HG03521 (cell line): Measurements from ENCODE around the gene KCNK10.
"Not testable (repeated sequence)": the region's sequence is repeated elsewhere in the genome, so short reads cannot be mapped to it uniquely, and the experiment has no call there.

Source experiments
- ATAC-seq: cut with Tn5 transposase; IDR thresholded peaks from one replicate; pipeline ENCODE4 v1.9.1; 2021; ENCODE audit warnings: mild to moderate bottlenecking, moderate library complexity; ENCODE audit not compliant: unreplicated experiment

The KCNK10 gene

GRCh38 chr14:88271205-88271604 is 51.9 kb downstream of the KCNK10 start:
- ATAC-seq: no peak

GRCh38 chr14:88270776-88271175 is 52.3 kb downstream of the KCNK10 start:
- no peak for ATAC-seq

DNA sequence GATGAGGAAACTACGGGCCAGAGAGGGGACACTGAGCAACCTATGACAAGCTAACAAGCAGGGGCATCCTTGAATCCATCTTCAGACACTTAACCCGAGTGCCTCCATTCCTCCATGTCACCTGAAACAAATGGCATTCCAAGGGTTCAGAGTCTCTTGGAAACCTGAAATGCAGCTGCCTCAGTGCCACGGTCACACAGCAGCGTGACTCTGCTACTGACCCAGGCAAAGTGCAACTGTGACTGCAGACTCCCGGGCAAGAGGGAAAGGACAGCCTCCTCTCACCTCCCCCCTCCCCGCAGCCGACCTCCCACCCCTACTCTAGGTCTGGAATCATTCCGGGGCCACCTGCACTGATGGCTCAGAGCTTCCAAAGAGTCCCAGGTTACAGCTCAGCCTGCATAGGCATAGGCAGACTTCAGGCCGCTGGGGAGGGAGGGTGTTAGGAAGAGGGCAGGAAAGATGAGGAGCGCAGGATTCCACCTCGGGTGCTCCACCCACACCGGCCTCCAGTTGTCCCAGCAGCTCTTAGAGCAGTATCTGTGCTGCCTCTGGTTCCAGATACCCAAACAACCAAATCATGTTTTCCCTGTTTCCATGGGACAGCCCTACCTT is 53.2 kb downstream of the KCNK10 start:
- no peak for ATAC-seq

GRCh38 chr14:88266474-88266873 is 56.6 kb downstream of the KCNK10 start:
- ATAC-seq: no peak

- no peak for ATAC-seq
Measured at GRCh38 chr14:88264116-88264515, 59.0 kb downstream of the KCNK10 start.

DNA sequence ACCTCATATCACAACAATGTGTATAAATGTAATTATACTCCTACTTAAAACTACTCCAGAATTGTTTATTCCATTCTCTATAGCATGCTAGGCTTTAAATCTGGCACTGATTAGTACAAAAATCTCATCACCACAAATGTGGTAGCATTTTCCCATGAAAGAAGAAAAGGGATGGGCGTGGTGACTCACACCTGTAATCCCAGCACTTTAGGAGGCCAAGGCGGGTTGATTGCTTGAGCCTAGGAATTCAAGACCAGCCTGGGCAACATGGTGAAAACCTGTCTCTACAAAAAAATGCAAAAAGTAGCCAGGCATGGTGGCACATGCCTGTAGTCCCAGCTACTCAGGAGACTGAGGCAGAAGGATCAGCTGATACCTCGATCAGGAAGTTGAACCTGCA is 61.8 kb downstream of the KCNK10 start:
- ATAC-seq: not testable (repeated sequence)

DNA sequence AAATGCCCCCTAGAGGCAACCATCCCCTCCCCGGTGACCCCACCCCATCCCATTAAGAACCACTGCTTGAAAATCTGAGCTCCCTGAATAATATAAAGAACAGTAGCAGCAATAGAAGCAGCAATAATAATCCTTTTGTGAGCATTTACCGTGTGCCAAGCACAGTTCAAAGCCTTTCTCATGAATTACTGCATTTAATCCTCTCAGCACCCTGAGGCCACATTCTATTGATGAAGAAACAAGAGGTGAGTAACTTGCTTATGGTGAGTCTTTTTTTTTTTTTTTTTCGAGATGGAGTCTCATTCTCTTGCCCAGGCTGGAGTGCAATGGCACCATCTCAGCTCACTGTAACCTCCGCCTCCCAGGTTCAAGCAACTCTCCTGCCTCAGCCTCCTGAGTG is 65.0 kb downstream of the KCNK10 start:
- ATAC-seq: no peak

DNA sequence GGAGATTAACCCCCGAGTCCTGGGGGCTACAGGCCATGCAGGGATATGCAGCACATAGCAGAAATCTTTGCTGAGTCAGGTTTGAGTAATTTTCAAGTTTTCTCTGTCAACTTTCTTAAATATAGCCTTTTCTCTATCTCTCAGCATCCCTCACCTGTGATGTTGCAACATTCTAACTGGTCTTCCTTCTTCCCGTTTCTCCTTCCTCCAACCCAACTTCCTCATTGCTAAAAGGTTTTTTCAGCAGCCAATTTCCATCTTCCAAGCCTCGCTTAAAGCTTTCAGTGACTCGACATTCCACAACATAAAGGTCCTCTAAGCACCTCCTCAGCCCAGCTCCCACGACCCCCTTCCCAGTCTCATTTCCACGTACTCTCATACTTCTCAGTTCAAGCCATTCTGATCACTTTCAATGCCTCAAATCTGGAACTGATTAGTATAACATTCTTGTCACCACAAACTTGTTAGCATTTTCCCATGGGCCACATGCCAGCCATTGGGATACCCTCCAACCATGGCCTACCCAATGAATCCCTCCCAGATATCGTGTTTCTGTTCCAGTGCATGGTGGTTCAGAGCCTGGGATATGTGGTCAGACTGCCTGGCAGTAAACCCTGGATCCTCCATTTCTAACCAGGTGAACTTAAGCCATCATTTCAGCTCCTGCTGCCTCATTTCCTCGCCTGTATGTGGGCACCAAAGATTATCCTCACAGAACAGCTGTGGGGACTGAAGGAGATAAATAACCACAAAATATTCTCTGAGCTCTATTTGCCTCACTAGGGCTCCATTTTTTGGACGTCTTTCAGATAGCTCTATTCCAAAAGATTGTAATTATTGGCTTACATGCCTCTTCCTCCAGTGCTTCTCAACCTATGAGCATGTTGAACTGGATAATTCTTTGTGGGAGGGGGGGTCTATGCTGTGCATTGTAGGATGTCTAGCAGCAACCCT is 65.8 kb downstream of the KCNK10 start:
- no peak for ATAC-seq

DNA sequence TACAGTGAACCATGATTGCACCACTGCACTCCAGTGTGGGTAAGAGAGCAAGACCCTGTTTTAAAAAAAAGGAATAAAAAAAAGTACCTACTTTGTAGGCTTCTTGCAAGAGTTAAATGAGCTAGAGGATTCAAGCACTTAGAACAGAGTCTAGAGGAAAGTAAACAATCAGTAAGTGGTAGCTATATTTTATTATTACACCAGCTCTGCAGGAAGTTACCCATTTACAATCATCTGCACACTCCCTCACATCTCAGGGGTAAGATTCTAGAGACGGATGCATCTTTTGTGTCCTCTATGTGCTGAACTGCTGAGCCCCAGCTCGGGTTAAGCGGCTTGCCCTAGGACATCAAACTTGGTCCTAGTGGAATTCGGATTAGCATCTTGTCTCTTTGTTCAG is 67.3 kb downstream of the KCNK10 start:
- no peak for ATAC-seq

GRCh38 chr14:88255196-88255595 is 67.9 kb downstream of the KCNK10 start:
- no peak for ATAC-seq

DNA sequence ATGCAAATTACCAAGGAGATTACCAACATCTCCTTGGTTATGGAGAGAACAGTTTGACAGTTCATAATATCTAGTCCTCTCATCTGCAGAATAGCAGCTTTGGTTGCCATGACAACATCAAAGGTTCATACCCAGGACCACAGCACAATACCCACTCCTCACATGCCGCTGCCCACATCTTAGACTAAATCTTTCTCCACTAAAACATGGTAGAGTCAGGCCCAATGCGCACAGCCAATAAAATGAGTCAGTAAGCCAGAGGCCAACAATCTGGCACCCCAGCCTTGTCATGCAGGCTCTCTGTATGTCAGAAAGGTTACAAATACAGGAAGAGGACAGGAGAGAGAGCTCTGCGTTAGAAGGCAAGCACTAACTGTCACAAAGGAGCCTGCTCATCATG is 70.6 kb downstream of the KCNK10 start:
- no peak for ATAC-seq

- ATAC-seq: no peak
Measured at GRCh38 chr14:88251650-88252049, 71.4 kb downstream of the KCNK10 start.

DNA sequence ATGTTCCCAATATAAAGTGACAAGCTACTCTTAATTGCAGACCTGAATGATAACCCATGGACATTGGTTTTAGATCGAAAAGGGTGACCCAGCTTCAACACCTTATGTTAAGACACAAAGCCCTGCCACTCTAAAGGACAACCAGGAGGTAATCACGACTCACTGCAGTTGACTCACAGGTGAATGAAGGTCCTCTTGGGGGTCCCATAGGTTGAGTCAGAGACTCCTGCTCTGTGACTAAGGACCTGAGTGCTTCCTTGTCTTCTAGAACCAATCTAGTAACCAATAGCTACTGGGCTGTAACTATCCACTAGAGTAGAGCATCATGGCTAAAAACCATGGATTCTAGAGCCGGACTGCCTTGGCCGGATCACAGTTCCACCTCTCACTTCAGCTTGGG is 73.8 kb downstream of the KCNK10 start:
- ATAC-seq: no peak

DNA sequence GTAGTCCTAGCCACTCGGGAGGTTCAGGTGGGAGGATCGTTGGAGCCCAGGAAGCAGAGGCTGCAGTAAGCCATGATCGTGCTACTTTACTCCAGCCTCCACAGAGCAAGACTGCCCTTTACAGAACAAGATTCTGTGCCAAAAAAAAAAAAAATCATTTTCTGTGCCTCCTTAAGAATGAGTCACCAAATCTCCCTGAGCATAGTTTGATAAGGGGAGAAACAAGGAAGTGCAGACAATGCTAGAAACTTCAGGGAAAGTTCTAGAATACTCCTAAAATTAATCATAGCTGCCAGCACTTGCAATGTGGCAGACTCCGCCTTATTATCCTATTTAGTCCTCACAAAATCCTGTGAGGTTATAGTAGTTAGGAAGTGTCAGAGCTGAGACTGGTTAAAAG is 74.5 kb downstream of the KCNK10 start:
- ATAC-seq: no peak

GRCh38 chr14:88247228-88247627 is 75.8 kb downstream of the KCNK10 start:
- ATAC-seq: no peak

DNA sequence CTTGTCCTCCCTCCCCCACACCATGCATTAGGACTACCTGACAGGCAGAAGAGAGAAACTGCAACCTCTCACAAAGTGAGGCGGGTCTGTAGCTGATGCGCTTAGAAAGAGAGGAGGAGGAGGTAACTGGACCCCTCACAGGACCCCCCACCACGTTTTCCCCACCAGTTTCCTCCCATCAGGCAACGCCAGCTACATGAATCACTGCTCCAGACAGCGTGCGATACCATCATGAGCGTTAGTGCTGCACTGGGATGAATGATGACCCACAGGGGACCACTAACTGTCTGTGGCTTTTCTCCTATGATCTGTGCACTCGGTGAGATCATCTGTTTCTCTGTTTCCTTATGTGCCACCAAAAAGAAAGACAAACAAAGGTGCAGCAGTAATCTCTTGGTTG is 77.7 kb downstream of the KCNK10 start:
- no peak for ATAC-seq

- no peak for ATAC-seq
Measured at GRCh38 chr14:88243946-88244345, 79.1 kb downstream of the KCNK10 start.

- ATAC-seq: no peak
Measured at GRCh38 chr14:88242446-88242845, 80.6 kb downstream of the KCNK10 start.

DNA sequence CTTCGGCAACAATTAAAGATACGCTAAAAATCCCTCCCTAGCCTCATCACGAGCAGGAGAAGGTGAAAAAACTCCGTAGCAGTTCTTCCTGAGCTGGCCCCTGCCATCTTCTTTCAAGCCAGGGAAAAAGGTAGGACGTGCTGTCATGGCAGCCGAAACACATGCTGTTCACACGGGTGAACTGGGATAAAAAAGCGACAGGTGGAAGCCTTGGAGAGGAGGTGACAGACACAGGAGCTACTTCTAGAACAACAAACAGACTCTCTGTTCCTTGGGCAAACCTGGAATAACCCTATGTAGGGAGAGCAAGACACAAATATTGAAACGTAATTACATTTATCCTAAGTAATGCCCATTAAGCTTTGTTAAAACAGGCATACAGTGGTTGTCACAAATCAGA is 81.3 kb downstream of the KCNK10 start:
- ATAC-seq: no peak

GRCh38 chr14:88234442-88234841 is 88.6 kb downstream of the KCNK10 start:
- ATAC-seq: no peak

- no peak for ATAC-seq
Measured at GRCh38 chr14:88233915-88234314, 89.2 kb downstream of the KCNK10 start.

DNA sequence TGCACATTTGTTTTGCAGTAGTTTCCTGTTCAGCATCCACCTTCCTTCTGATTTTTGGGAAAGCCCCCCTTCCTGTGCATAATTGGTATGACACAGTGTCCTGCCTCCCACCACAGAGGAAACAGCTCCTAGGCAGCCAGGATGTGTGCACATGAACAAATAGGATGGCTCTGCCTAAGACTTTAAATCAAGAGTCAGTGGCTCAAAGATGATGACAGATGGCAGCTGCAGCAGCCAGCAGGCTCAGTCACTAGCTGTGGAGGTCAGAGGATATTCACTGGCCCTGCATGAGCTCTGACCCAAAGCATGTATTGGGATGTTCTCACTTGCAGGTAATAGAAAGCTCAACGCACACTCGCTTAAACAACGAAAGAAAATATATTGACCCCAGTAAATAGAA is 90.3 kb downstream of the KCNK10 start:
- no peak for ATAC-seq
